HG02642 (cell line): Measurements from ENCODE around the gene AHRR.

ENCODE experiments used
- ATAC-seq: cut with Tn5 transposase; IDR thresholded peaks from one replicate; pipeline ENCODE4 v1.9.1; 2021; ENCODE audit warnings: mild to moderate bottlenecking; ENCODE audit not compliant: unreplicated experiment, poor library complexity

Gene AHRR

GRCh38 chr5:318931-319601 lies 2.4 kb upstream of the AHRR start:
- no peak for ATAC-seq

- ATAC-seq, result no peak
Measured at GRCh38 chr5:320524-321229, 837 bp upstream of the AHRR start.

GRCh38 chr5:321726-322251 lies 275 bp downstream of the AHRR start:
- peak; percentile 7 for ATAC-seq

GRCh38 chr5:322281-322941 lies 897 bp downstream of the AHRR start:
- ATAC-seq, result peak; percentile 21

- no peak for ATAC-seq
Measured at GRCh38 chr5:322942-323879, 1.7 kb downstream of the AHRR start.

GRCh38 chr5:324736-325612 lies 3.5 kb downstream of the AHRR start:
- no peak for ATAC-seq

- ATAC-seq, result no peak
Measured at GRCh38 chr5:326109-326508, 4.6 kb downstream of the AHRR start.

- ATAC-seq, result no peak
Measured at GRCh38 chr5:329121-329735, 7.7 kb downstream of the AHRR start.

- ATAC-seq, result no peak
Measured at GRCh38 chr5:329768-330167, 8.3 kb downstream of the AHRR start.

- peak; percentile 44 for ATAC-seq
Measured at GRCh38 chr5:332843-333242, 11.3 kb downstream of the AHRR start.

GRCh38 chr5:333945-334344 lies 12.4 kb downstream of the AHRR start:
- no peak for ATAC-seq

GRCh38 chr5:334903-335739 lies 13.6 kb downstream of the AHRR start:
- ATAC-seq, result no peak

GRCh38 chr5:335740-336038 lies 14.2 kb downstream of the AHRR start:
- ATAC-seq, result no peak

- no peak for ATAC-seq
Measured at GRCh38 chr5:337563-338130, 16.1 kb downstream of the AHRR start.

- no peak for ATAC-seq
Measured at GRCh38 chr5:342501-343460, 21.3 kb downstream of the AHRR start.

- ATAC-seq, result peak; percentile 68
Measured at GRCh38 chr5:343461-344401, 22.2 kb downstream of the AHRR start.
